Dendritic cell treated with granulocyte-macrophage colony-stimulating factor and Interleukin-4, amounts not matched to agents 40 ng/mL and 50 ng/mL, for 4 days (primary cell): ENCODE measurements around the gene SLC29A3.

Experiments used
- H3K27ac Mint-ChIP-seq: one replicate; pipeline ENCODE4 v1.8.0; 2022; ENCODE audit warnings: mild to moderate bottlenecking, mixed read lengths
- H3K27me3 Mint-ChIP-seq: one replicate; pipeline ENCODE4 v1.8.0; 2022; ENCODE audit warnings: mild to moderate bottlenecking, mixed read lengths
- H3K36me3 Mint-ChIP-seq: one replicate; pipeline ENCODE4 v1.8.0; 2022; ENCODE audit warnings: low read depth, mixed read lengths
- H3K4me1 Mint-ChIP-seq: one replicate; pipeline ENCODE4 v1.8.0; 2022; ENCODE audit warnings: low read depth, mixed read lengths
- H3K4me3 Mint-ChIP-seq: one replicate; pipeline ENCODE4 v1.8.0; 2022; ENCODE audit warnings: mild to moderate bottlenecking, moderate library complexity, mixed read lengths
- H3K9me3 Mint-ChIP-seq: one replicate; pipeline ENCODE4 v1.8.0; 2022; ENCODE audit warnings: mixed read lengths
- intact Hi-C: fragments of 100-400 bp; cut with micrococcal nuclease; formaldehyde crosslinking; loops from one replicate; pipeline ENCODE4 v1.15.0; 2022

Gene SLC29A3

GRCh38 chr10:71279590-71280170, 39.4 kb upstream of the SLC29A3 start:
- Mint-ChIP-seq H3K4me1 (peaks cover 32% of the 10 kb centered on the region), H3K27me3 (peaks cover 5% of the 10 kb centered on the region), H3K27ac (no peak overlapping the region), H3K9me3 (no peaks in the 10 kb centered on the region), H3K36me3 (no peaks in the 10 kb centered on the region), H3K4me3 (no peak overlapping the region)
- intact Hi-C loops = no loop called here

- no peak overlapping the region for H3K27ac Mint-ChIP-seq
- no peaks in the 10 kb centered on the region for H3K9me3 Mint-ChIP-seq
- intact Hi-C loops = no loop called here
- H3K4me3 Mint-ChIP-seq = no peak overlapping the region
- no peaks in the 10 kb centered on the region for H3K36me3 Mint-ChIP-seq
- peaks cover 27% of the 10 kb centered on the region for H3K4me1 Mint-ChIP-seq
- peaks cover 5% of the 10 kb centered on the region for H3K27me3 Mint-ChIP-seq
Observed at GRCh38 chr10:71280216-71280615, 38.8 kb upstream of the SLC29A3 start.

GRCh38 chr10:71280825-71281224, 38.2 kb upstream of the SLC29A3 start:
- Mint-ChIP-seq H3K9me3 (no peaks in the 10 kb centered on the region), H3K36me3 (no peaks in the 10 kb centered on the region), H3K27ac (no peak overlapping the region), H3K4me1 (peaks cover 24% of the 10 kb centered on the region), H3K4me3 (no peak overlapping the region), H3K27me3 (peaks cover 7% of the 10 kb centered on the region)
- intact Hi-C loops = no loop called here

- Mint-ChIP-seq H3K27me3 (peaks cover 8% of the 10 kb centered on the region), H3K4me3 (no peak overlapping the region), H3K9me3 (no peaks in the 10 kb centered on the region), H3K36me3 (no peaks in the 10 kb centered on the region), H3K27ac (no peak overlapping the region), H3K4me1 (peaks cover 30% of the 10 kb centered on the region)
- intact Hi-C loops = no loop called here
Observed at GRCh38 chr10:71281646-71282322, 37.3 kb upstream of the SLC29A3 start.

GRCh38 chr10:71282323-71282680, 36.8 kb upstream of the SLC29A3 start:
- no peak overlapping the region for H3K4me3 Mint-ChIP-seq
- intact Hi-C loops = no loop called here
- no peaks in the 10 kb centered on the region for H3K9me3 Mint-ChIP-seq
- no peaks in the 10 kb centered on the region for H3K36me3 Mint-ChIP-seq
- H3K27me3 Mint-ChIP-seq = peaks cover 8% of the 10 kb centered on the region
- H3K4me1 Mint-ChIP-seq = peaks cover 30% of the 10 kb centered on the region
- H3K27ac Mint-ChIP-seq = no peak overlapping the region

GRCh38 chr10:71283410-71283809, 35.6 kb upstream of the SLC29A3 start:
- H3K27me3 Mint-ChIP-seq = peaks cover 8% of the 10 kb centered on the region
- H3K9me3 Mint-ChIP-seq = no peaks in the 10 kb centered on the region
- H3K36me3 Mint-ChIP-seq = no peaks in the 10 kb centered on the region
- H3K4me1 Mint-ChIP-seq = peaks cover 30% of the 10 kb centered on the region
- intact Hi-C loops = no loop called here
- no peak overlapping the region for H3K4me3 Mint-ChIP-seq
- H3K27ac Mint-ChIP-seq = no peak overlapping the region

GRCh38 chr10:71283876-71284275, 35.2 kb upstream of the SLC29A3 start:
- H3K27ac Mint-ChIP-seq = no peak overlapping the region
- peaks cover 10% of the 10 kb centered on the region for H3K27me3 Mint-ChIP-seq
- intact Hi-C loops = loop anchor here (2.0 kb wide), 1 partner anchor 357 kb away; no protein-coding TSS in a partner anchor
- H3K9me3 Mint-ChIP-seq = no peaks in the 10 kb centered on the region
- H3K36me3 Mint-ChIP-seq = no peaks in the 10 kb centered on the region
- peaks cover 28% of the 10 kb centered on the region for H3K4me1 Mint-ChIP-seq
- no peak overlapping the region for H3K4me3 Mint-ChIP-seq

- Mint-ChIP-seq H3K9me3 (no peaks in the 10 kb centered on the region), H3K36me3 (no peaks in the 10 kb centered on the region), H3K27me3 (peaks cover 15% of the 10 kb centered on the region), H3K4me1 (peaks cover 20% of the 10 kb centered on the region), H3K27ac (no peak overlapping the region), H3K4me3 (no peak overlapping the region)
- intact Hi-C loops = loop anchor here (2.0 kb wide), 1 partner anchor 358 kb away; no protein-coding TSS in a partner anchor
Observed at GRCh38 chr10:71284544-71285179, 34.4 kb upstream of the SLC29A3 start.

GRCh38 chr10:71285180-71285545, 33.9 kb upstream of the SLC29A3 start:
- H3K4me3 Mint-ChIP-seq = no peak overlapping the region
- H3K27ac Mint-ChIP-seq = no peak overlapping the region
- peaks cover 13% of the 10 kb centered on the region for H3K27me3 Mint-ChIP-seq

GRCh38 chr10:71285986-71286385, 33.1 kb upstream of the SLC29A3 start:
- peaks cover 8% of the 10 kb centered on the region for H3K4me1 Mint-ChIP-seq
- H3K36me3 Mint-ChIP-seq = no peaks in the 10 kb centered on the region
- H3K27me3 Mint-ChIP-seq = peaks cover 10% of the 10 kb centered on the region
- intact Hi-C loops = loop anchor here (2.0 kb wide), 1 partner anchor 359 kb away; no protein-coding TSS in a partner anchor
- no peak overlapping the region for H3K4me3 Mint-ChIP-seq
- H3K9me3 Mint-ChIP-seq = no peaks in the 10 kb centered on the region
- no peak overlapping the region for H3K27ac Mint-ChIP-seq

More at GRCh38 chr10:71285180-71285545, 33.9 kb upstream of the SLC29A3 start:
- Mint-ChIP-seq H3K36me3 (no peaks in the 10 kb centered on the region), H3K4me1 (peaks cover 15% of the 10 kb centered on the region), H3K9me3 (no peaks in the 10 kb centered on the region)
- intact Hi-C loops = loop anchor here (2.0 kb wide), 1 partner anchor 358 kb away; no protein-coding TSS in a partner anchor

- Mint-ChIP-seq H3K9me3 (no peaks in the 10 kb centered on the region), H3K4me1 (peaks cover 6% of the 10 kb centered on the region), H3K27me3 (peaks cover 10% of the 10 kb centered on the region), H3K27ac (no peak overlapping the region), H3K36me3 (no peaks in the 10 kb centered on the region), H3K4me3 (no peak overlapping the region)
- intact Hi-C loops = no loop called here
Observed at GRCh38 chr10:71286521-71287294, 32.4 kb upstream of the SLC29A3 start.

- Mint-ChIP-seq H3K36me3 (no peaks in the 10 kb centered on the region), H3K4me3 (no peak overlapping the region), H3K9me3 (no peaks in the 10 kb centered on the region), H3K27me3 (peaks cover 12% of the 10 kb centered on the region), H3K27ac (no peak overlapping the region), H3K4me1 (peaks cover 6% of the 10 kb centered on the region)
- intact Hi-C loops = no loop called here
Observed at GRCh38 chr10:71287456-71287855, 31.6 kb upstream of the SLC29A3 start.

- H3K9me3 Mint-ChIP-seq = no peaks in the 10 kb centered on the region
- intact Hi-C loops = no loop called here
- H3K27me3 Mint-ChIP-seq = peaks cover 12% of the 10 kb centered on the region
- H3K27ac Mint-ChIP-seq = no peak overlapping the region
- peaks cover 6% of the 10 kb centered on the region for H3K4me1 Mint-ChIP-seq
- H3K36me3 Mint-ChIP-seq = no peaks in the 10 kb centered on the region
- no peak overlapping the region for H3K4me3 Mint-ChIP-seq
Observed at GRCh38 chr10:71288461-71288860, 30.6 kb upstream of the SLC29A3 start.
